Stimulated activated CD4-positive, alpha-beta T cell treated with anti-CD3 and anti-CD28 coated beads, Interleukin-4, amount 100 ng/mL, for 48 hours (primary cell): ENCODE measurements around the gene ADCY4.
A peak's percentile ranks its signal among the peaks of the same experiment; 100 is the strongest.
"Not testable (repeated sequence)": the region's sequence is repeated elsewhere in the genome, so short reads cannot be mapped to it uniquely, and the experiment has no call there.

Source experiments
- DNase-seq, 2 donors: peaks; one replicate each; pipeline ENCODE4 v3.0.0-alpha.2; 2020; ENCODE audit warnings: low read depth in 2 of 2

The ADCY4 gene

GRCh38 chr14:24366721-24367513, 32.0 kb upstream of the ADCY4 start:
- DNase-seq: peak in 1 of 2 donors; percentile 14

DNA sequence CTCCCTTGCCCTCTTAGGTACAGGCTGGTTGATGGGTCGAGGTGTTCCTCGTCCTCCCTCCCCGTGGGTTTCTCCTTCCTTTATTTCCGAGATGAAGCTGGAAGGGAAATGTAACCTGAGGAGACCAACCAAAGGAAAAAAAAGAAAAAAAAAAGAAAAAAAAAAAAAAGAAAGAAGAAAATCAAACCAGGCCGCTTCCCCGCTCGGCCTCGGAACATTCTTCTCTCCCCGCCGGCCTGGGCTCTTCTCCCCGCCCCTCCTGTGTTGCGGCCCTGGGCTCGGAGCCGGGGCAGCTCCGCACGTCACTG, 31.5 kb upstream of the ADCY4 start:
- DNase-seq: no peak

- peak; percentile 57 to 62 for DNase-seq
Observed at GRCh38 chr14:24365600-24366412, 30.9 kb upstream of the ADCY4 start.

DNA sequence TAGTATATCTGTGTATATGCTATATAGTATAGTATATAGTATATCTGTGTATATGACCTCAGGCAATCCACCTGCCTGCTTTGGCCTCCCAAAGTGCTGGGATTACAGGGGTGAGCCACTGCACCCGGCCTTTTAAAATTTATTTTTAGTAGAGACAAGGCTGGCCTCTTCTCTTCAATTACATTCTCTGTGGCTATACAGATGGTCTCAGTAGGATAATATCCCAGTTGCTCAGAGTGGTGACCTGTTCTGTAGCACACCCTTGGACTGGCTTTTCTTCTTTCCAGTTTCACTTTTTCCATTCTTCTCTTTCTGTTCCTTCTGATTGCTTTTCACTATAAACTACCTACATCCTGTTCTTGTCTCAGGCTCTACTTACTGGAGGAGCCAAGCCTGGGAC, 30.0 kb upstream of the ADCY4 start:
- no peak for DNase-seq

GRCh38 chr14:24363401-24363800, 28.5 kb upstream of the ADCY4 start:
- DNase-seq: no peak

GRCh38 chr14:24362241-24362960, 27.5 kb upstream of the ADCY4 start:
- DNase-seq: no peak

DNA sequence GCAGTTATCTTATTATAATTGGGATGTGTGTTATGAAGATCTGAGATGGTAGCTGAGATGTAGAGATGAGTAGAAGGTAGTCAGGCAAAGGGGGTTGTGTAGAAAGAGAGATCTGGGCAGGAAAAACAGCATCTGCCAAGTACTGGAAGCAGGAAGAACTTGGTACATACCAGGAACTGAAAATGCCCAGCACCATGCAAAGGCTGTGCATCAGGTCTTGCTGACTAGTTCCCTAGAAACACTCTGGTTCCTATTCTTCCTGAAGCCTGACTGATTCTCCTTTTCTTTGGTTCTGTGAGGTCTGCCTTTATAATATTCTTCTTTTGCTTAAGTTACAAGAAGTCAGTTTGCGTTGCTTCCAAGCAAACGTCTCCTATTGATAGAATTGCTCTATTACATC, 26.5 kb upstream of the ADCY4 start:
- DNase-seq: no peak

DNA sequence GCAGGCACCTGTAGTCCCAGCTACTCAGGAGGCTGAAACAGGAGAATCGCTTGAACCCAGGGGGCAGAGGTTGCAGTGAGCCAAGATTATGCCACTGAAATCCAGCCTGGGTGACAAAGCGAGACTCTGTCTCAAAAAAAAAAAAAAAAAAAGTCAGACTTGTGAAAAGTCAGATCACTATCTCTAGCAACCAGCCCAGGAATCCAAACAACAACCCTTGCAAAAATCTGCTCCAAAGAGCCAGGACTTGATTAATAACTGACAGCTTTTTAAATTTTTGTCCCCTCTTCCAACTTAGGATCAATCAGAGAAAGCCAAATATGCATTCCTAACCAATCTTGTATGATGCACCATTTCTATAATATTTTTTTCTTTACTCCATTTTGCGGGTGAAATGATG, 25.4 kb upstream of the ADCY4 start:
- no peak for DNase-seq

DNA sequence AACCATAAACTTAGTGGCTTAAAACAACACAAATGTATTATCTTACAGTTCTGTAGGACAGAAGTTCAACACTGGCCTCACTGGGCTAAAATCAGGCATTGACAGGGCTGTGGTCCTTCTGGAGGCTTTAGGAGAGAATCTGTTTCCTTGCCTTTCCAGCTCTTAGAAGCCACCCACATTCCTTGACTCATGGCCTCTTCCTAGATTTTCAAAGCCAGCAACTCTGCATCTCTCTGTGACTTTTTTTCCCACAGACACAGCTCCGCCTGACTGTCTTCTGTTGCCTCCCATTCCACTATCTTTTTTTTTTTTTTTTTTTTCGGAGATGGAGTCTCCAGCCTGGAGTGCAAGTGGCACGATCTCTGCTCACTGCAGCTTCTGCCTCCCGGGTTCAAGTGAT, 21.3 kb upstream of the ADCY4 start:
- no peak for DNase-seq

GRCh38 chr14:24355009-24355408, 20.1 kb upstream of the ADCY4 start:
- no peak for DNase-seq

- not testable (repeated sequence) for DNase-seq
Observed at GRCh38 chr14:24354482-24354825, 19.6 kb upstream of the ADCY4 start.

DNA sequence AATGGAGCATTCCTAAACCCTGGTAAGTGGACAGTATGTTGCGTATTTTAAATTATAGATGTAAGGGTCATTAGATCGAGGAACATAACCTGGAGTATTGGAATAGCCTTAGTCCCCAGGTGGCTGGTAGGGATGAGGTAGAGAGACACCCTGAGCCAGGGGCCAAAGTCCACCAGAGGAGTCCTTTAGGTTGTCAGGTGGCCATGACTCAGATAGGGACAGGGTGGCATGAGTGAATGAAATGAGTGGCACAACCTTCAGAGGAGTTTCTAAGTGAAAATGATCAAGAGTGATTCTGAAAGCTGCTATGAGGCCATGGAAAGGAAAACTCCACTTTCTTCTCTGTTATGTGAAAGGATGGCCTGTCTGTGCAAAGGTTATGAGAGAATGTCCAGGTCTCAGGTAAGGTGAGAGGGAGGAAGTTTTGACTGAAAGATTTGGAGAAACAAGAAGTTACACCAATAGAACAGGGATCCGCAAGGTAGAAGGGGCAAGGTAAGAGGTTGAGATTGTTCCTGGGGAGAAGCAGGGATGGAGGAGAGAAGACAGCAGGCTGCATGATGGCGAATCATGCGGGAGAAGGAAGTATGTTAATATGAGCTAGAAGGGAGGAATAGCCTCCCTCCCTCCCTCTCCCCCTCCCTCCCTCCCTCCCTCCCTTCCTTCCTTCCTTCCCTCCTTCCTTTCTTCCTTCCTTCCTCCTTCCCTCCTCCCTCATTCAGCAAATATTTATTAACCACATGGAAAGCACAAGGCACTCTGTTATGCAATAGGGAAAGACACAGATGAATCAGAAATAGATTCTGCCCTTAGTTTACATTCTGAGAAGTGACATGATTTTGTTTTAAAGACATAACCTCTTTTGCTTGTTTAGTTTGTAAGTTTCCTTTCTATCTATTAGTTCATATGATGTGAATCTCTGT, 18.9 kb upstream of the ADCY4 start:
- no peak for DNase-seq

DNA sequence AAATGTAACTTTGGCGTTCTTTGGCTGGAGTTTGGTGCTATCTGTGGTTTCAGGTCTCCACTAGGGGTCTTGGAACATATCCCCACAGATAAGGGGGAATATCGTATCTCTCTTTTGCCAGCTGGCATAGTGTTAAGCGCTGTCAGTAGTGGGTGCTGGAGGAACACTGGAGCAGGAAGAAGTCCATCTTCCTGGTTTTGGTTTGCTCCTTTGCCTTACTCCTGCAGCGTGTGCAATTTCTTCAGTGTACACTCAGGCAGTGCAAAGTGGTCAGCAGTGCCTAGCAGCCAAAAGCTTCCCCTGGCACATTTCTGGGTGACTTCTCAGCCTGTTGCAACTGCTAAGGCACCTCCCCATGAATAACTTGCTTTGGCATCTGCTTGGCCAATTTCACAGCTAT, 16.6 kb upstream of the ADCY4 start:
- no peak for DNase-seq

- DNase-seq: no peak
Observed at GRCh38 chr14:24349742-24350141, 14.9 kb upstream of the ADCY4 start.

GRCh38 chr14:24348186-24348585, 13.3 kb upstream of the ADCY4 start:
- DNase-seq: no peak

GRCh38 chr14:24347134-24347533, 12.3 kb upstream of the ADCY4 start:
- no peak for DNase-seq

DNA sequence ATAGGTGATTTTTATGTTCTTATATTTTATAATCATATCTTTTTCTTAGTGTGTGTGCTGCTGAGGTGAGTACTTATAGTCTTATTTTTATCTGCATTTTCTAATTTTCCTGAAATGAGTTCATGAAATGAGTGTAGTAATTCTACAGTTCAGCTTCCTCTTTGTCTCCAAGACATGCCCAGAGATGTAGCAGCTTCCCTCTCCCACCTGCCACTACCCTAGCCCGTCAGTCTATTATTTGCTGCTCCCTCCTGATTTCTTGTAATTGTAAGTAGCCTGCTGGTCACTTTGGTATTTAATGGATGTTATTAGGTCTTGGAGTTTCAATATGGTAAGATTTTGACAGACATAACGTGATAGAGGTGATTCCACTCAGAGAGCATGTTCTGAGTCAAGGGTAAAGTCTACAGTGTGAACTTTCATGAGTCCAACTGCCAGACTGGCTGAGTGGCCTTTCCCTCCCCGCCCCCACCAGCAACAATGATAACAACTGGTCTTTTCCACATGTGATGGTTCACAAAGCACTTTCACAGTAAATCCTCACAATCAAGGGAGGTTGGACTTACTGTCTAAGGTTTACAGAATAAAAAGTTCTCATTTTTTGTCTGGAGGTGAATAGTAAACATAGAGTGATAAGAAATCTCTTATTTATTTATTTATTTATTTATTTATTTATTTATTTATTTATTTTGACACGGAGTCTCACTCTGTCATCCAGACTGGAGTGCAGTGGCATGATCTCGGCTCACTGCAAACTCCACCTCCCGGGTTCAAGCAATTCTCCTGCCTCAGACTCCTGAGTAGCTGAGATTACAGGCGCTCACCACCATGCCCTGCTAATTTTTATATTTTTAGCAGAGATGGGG, 9.2 kb upstream of the ADCY4 start:
- DNase-seq: no peak

GRCh38 chr14:24342889-24343288, 8.0 kb upstream of the ADCY4 start:
- no peak for DNase-seq

DNA sequence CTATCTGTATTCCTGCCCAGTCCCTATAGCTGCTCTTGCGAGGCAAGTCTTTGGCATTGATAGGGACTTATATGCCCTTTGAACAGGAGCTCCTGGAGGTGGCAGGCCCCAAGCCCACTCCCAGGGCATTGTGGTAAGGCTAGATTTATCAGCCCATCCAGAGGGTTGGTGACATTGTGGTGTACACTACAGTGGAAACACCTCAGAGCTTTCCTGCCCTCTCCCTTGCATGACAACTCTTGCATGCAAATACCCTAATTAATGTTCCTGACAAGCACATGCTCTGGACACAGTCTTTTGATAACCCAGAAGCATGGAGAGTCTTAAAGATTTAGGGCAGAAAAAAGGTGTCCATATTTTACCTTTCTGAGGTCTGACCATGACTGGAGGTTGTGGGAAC, 5.7 kb upstream of the ADCY4 start:
- DNase-seq: no peak

DNA sequence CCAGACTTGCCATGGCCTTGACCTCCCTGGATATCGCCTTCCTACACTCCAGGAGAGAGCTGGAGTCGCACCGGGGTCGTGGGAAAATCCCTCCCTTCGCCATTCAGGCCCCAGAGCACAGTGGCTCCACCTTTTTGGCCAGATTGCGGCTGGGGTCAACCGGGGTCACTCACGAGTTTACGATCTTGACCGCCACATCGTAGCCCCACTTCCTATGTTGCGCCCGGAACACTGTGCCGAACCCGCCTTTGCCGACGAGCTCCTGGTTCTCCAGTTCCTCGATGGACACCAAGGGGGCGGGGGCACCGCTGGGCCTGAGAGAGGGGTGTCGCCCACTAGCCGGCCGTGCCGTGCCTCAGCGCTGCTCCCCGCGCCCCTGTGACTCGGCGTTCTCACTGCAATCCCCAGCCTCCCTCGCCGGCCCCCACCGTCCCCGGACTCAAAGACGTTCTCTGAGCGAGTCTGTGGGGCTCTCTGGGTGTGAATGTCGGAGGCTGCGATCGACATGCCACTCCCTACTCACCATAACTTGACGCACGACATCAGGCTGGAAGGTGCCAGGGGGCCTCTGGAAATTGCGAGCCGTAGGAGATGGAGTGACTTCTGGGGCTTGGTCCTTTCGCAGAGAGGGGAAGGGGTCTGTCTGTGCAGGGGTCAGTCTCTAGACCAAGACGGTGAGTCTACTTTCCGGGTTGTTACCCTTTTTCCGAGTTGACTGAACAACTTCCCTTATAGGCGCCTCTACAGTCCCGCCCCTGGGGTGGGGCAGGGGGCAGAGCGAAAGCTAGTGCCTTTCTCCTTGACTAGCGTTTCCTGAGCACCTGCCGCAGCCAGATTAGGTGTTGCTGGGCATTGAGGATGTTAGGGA, 4.6 kb upstream of the ADCY4 start, which contains the start of gene RIPK3:
Gene RIPK3 (minus strand): TSS at position 708 of the 868 bp plus-strand sequence. CDS start 165 bp downstream, at position 543.
- DNase-seq: peak; percentile 43 to 62
